SK-N-MC (cell line): ENCODE results near the gene GAPDHS.
A peak's percentile ranks its signal among the peaks of the same experiment; 100 is the strongest.

ENCODE experiments used
- EZH2 ChIP-seq: fragments of 200-600 bp; sonication (generic); IDR thresholded peaks from one replicate; pipeline ENCODE4 v1.6.1; 2017; ENCODE audit warnings: antibody characterized with exemption
- POLR2AphosphoS5 ChIP-seq: IDR thresholded peaks from 2 replicates; pipeline ENCODE4 v1.6.1; 2012; ENCODE audit warnings: mild to moderate bottlenecking, low read depth, low read length, borderline replicate concordance

DNA sequence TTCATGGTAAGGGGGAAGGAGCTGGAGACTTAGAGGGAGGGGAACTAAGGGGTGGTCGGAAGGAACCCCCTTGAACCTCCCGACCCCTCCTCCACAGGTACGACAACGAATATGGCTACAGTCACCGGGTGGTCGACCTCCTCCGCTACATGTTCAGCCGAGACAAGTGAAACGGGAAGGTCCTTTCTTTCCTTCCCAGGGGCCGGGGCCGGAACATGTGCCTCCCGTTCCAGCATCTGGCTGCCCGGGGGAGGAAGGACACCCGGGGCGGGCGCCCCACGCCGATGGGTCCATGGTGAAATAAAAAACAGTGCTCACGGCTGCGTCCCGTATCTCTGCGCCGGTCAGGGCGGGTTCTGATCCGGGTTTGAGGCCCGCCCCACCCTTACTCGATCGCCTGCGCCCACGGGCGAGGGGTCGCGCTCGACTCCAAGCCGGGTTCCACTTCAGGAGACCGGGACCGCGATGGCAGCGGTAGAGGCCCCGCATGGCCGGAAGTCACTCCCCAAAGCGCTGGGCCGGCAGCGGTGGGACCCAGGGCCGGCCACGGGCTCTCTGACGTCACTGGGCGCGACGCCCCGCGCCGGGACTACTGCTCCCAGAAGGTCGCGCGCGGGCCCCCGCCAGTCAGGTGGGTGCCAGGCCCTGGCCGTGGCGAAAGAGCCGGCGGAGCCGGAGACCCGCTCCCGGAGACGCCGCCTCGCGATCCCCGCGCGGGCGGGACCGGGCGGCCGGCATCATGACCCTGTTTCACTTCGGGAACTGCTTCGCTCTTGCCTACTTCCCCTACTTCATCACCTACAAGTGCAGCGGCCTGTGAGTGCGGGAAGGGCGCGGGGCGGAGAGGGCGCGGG, 12.0 kb downstream of the GAPDHS start, which contains the start of gene TMEM147:
- TF ChIP-seq EZH2 (no peak), POLR2AphosphoS5 (peak; percentile 77)
